Ascending aorta (tissue), 2 donors: Measurements from ENCODE around the gene TMEM208. TPM values are rescaled to one million over a fixed set of nuclear protein-coding genes. Genes with fewer than 3 reads are reported as not detected.

Experiments used
- DNase-seq, 2 donors: peaks; one replicate each; pipeline ENCODE4 v3.0.0-alpha.2; 2019; ENCODE audit warnings: low spot score in 2 of 2
- H3K27ac ChIP-seq, 2 donors: fragments of 200-600 bp; sonication (generic); one replicate each; pipeline ENCODE4 v1.5.1; 2016 to 2017; ENCODE audit warnings: mild to moderate bottlenecking in 1 of 2
- H3K27me3 ChIP-seq: fragments of 200-600 bp; sonication (generic); one replicate; pipeline ENCODE4 v1.5.1; 2017
- H3K36me3 ChIP-seq, 2 donors: fragments of 200-600 bp; sonication (generic); one replicate each; pipeline ENCODE4 v1.5.1; 2016
- H3K4me1 ChIP-seq, 2 donors: fragments of 200-600 bp; sonication (generic); one replicate each; pipeline ENCODE4 v1.5.1; 2016 to 2017; ENCODE audit warnings: mild to moderate bottlenecking in 1 of 2
- H3K4me3 ChIP-seq, 2 donors: fragments of 200-600 bp; sonication (generic); one replicate each; pipeline ENCODE4 v1.5.1; 2016 to 2017; ENCODE audit warnings: mild to moderate bottlenecking in 1 of 2
- H3K9me3 ChIP-seq, 2 donors: fragments of 200-600 bp; sonication (generic); one replicate each; pipeline ENCODE4 v1.5.1; 2016
- intact Hi-C: fragments of 100-400 bp; cut with DNase I; formaldehyde crosslinking; loops from one replicate; pipeline ENCODE4 v1.15.1; 2023
- total RNA-seq: library from RNA; depleted of rRNA; stranded (reverse); fragments of >200 nt; gene quantifications from one replicate; pipeline ENCODE4 v1.1.0, GENCODE V29; 2016
- TF ChIP-seq, protein P1 (sequence below), 3 experiments: fragments of 200-600 bp in 2 of 3; fragments of 450-650 bp in 1 of 3; sonication (generic) in 2 of 3; IDR thresholded peaks; one replicate each; pipeline ENCODE4 v1.5.1; 2016 to 2019; ENCODE audit warnings: antibody characterized with exemption in 3 of 3, mild to moderate bottlenecking in 1 of 3, moderate library complexity in 1 of 3

TMEM208 gene
- total RNA-seq, 1 donor from 2014 or later = 8.3 TPM

GRCh38 chr16:67246756-67247191 is 19.8 kb downstream of the TMEM208 start:
- Histone ChIP-seq H3K4me3 (peak overlapping the region; percentile 65 to 69), H3K9me3 (no peaks in the 10 kb centered on the region), H3K27me3 (peaks cover 6% of the 10 kb centered on the region), H3K27ac (peak overlapping the region; percentile 82 to 89), H3K4me1 (peaks cover 28 to 31% of the 10 kb centered on the region in 2 donors), H3K36me3 (no peaks in the 10 kb centered on the region)
- intact Hi-C loops = loop anchor here (1.0 to 10.0 kb wide), 4 partner anchors 19 to 598 kb away; partner anchors contain the start of genes ACD, C16orf86, CENPT and ENKD1
- no peak for DNase-seq
- TF ChIP-seq, protein P1, sequence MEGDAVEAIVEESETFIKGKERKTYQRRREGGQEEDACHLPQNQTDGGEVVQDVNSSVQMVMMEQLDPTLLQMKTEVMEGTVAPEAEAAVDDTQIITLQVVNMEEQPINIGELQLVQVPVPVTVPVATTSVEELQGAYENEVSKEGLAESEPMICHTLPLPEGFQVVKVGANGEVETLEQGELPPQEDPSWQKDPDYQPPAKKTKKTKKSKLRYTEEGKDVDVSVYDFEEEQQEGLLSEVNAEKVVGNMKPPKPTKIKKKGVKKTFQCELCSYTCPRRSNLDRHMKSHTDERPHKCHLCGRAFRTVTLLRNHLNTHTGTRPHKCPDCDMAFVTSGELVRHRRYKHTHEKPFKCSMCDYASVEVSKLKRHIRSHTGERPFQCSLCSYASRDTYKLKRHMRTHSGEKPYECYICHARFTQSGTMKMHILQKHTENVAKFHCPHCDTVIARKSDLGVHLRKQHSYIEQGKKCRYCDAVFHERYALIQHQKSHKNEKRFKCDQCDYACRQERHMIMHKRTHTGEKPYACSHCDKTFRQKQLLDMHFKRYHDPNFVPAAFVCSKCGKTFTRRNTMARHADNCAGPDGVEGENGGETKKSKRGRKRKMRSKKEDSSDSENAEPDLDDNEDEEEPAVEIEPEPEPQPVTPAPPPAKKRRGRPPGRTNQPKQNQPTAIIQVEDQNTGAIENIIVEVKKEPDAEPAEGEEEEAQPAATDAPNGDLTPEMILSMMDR (IDR thresholded peaks at IDR 0.05) = no peak

- Histone ChIP-seq H3K36me3 (no peaks in the 10 kb centered on the region), H3K4me1 (peaks cover 28 to 31% of the 10 kb centered on the region in 2 donors), H3K4me3 (peak within 1 kb of the TSS; percentile 69 to 71), H3K27ac (peak within 1 kb of the TSS; percentile 82 to 89), H3K9me3 (no peaks in the 10 kb centered on the region), H3K27me3 (peaks cover 6% of the 10 kb centered on the region)
- intact Hi-C loops = loop anchor here (1.0 to 10.0 kb wide), 4 partner anchors 20 to 597 kb away; partner anchors contain the start of genes ACD, C16orf86, CENPT and ENKD1
- DNase-seq = peak; percentile 94 to 99
- TF ChIP-seq, protein P1 (IDR thresholded peaks at IDR 0.05) = no peak
These were observed 20.5 kb downstream of the TMEM208 start, which contains the start of gene FHOD1 for GRCh38 chr16:67247192-67248072. TSS of gene FHOD1 (minus strand) at chr16:67247481. CDS start at chr16:67247410, 71 bp downstream.

- no peaks in the 10 kb centered on the region for H3K36me3 ChIP-seq
- TF ChIP-seq, protein P1 (IDR thresholded peaks at IDR 0.05) = no peak
- DNase-seq = no peak
- H3K27ac ChIP-seq = peak overlapping the region in 1 of 2 donors; percentile 40
- peaks cover 28 to 31% of the 10 kb centered on the region in 2 donors for H3K4me1 ChIP-seq
- H3K27me3 ChIP-seq = peaks cover 6% of the 10 kb centered on the region
- peak overlapping the region; percentile 69 to 71 for H3K4me3 ChIP-seq
- intact Hi-C loops = loop anchor here (10.0 kb wide), 3 partner anchors 417 to 597 kb away; partner anchors contain the start of genes ACD, C16orf86, CENPT and ENKD1
- H3K9me3 ChIP-seq = no peaks in the 10 kb centered on the region
These were observed 21.1 kb downstream of the TMEM208 start for GRCh38 chr16:67248073-67248400.

DNA sequence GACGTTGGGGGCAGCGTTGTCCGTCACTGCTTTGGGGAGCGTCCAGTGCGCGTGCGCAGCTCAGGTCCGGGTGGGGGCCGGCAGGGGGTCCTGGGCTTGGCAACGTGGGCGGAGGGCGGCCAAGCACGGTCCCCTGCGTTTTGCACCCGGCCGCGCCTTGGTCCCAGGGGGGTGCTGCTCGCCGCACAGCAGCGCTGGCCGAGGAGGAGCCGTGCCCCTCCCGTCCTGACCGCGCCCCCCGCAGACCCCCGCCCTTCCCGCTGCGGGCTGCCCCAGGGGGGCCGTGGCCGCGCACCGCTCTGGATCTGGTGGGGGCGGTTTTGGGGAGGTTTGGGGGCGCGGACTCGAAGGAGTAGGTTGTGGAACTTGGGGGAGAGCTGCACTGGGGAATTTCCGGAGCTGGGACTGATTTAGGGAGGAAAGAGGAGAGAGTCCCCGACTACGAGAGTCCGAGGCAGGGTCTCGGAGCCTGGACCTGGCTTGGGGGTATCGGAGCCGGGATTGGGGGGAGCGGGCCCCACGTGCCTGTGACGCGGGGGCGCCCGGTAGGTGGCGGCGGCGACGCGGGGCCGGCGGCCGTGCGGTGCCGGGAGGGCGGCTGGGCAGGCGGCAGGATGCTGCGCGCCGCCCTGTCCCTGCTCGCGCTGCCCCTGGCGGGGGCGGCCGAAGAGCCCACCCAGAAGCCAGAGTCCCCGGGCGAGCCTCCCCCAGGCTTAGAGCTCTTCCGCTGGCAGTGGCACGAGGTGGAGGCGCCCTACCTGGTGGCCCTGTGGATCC is 21.7 kb downstream of the TMEM208 start, which contains the start of gene SLC9A5:
TSS of gene SLC9A5 (plus strand) at position 579 of the 777 bp plus-strand sequence. CDS start at position 615, 36 bp downstream.
- H3K27ac ChIP-seq = peak within 1 kb of the TSS in 1 of 2 donors; percentile 40
- DNase-seq = no peak
- peaks cover 28 to 31% of the 10 kb centered on the region in 2 donors for H3K4me1 ChIP-seq
- TF ChIP-seq, protein P1 (IDR thresholded peaks at IDR 0.05) = peak in 2 of 3 experiments; percentile 23 to 50
- no peaks in the 10 kb centered on the region for H3K9me3 ChIP-seq
- intact Hi-C loops = loop anchor here (10.0 kb wide), 3 partner anchors 416 to 596 kb away; partner anchors contain the start of genes ACD, C16orf86, CENPT and ENKD1
- H3K36me3 ChIP-seq = no peaks in the 10 kb centered on the region
- peaks cover 6% of the 10 kb centered on the region for H3K27me3 ChIP-seq
- H3K4me3 ChIP-seq = peak within 1 kb of the TSS; percentile 69 to 71
